PC-3 (cell line): ENCODE results near the gene FAM120B. TPM values are rescaled to one million over a fixed set of nuclear protein-coding genes. Genes with fewer than 3 reads are reported as not detected.

Source experiments
- ATAC-seq: fragments of 200-7000 bp; cut with Tn5 transposase; 2 replicates; pipeline ENCODE4 v1.9.1; 2020; ENCODE audit warnings: mild to moderate bottlenecking, moderate library complexity
- BruUV-seq: library from RNA; stranded (reverse); fragments of 400-500 nt; replicated peaks from 2 replicates; lab custom pipeline; 2021; lab: Mats Ljungman, UMichigan
- CTCF ChIA-PET: fragments of 300-600 bp; sonication (Branson Sonifier 250); formaldehyde crosslinking; loops from one replicate; lab custom pipeline; 2022; ENCODE audit warnings: antibody characterized with exemption; lab: Charles Lee
- POLR2A ChIA-PET: fragments of 300-600 bp; sonication (Branson Sonifier 250); formaldehyde crosslinking; loops from one replicate; lab custom pipeline; 2022; ENCODE audit warnings: antibody characterized with exemption; ENCODE audit not compliant: unreplicated experiment; lab: Charles Lee
- DNase-seq: peaks from one replicate; pipeline ENCODE4 v3.0.0-alpha.2; 2015
- H2AFZ ChIP-seq: fragments of 300-600 bp; sonication (generic); 2 replicates; pipeline ENCODE4 v1.6.0; 2016; ENCODE audit warnings: antibody characterized with exemption, low read length
- H3F3A ChIP-seq: fragments of 300-600 bp; sonication (generic); one replicate; pipeline ENCODE4 v1.6.0; 2017; ENCODE audit warnings: antibody characterized with exemption, low read length, control low read depth, mild to moderate bottlenecking; ENCODE audit not compliant: unreplicated experiment
- H3K27ac ChIP-seq: fragments of 300-600 bp; sonication (generic); 2 replicates; pipeline ENCODE4 v1.5.1; 2016; ENCODE audit warnings: mild to moderate bottlenecking, low read length
- H3K27me3 ChIP-seq: fragments of 300-600 bp; sonication (generic); 2 replicates; pipeline ENCODE4 v1.6.1; 2016; ENCODE audit warnings: low read length, mixed read lengths
- H3K36me3 ChIP-seq: fragments of 300-600 bp; sonication (generic); 2 replicates; pipeline ENCODE4 v1.6.1; 2016; ENCODE audit warnings: low read depth, mixed run types, low read length, mixed read lengths
- H3K4me1 ChIP-seq: fragments of 300-600 bp; sonication (generic); 2 replicates; pipeline ENCODE4 v1.5.1; 2016; ENCODE audit warnings: low read length; ENCODE audit not compliant: insufficient read depth
- H3K4me2 ChIP-seq: fragments of 300-600 bp; sonication (generic); 2 replicates; pipeline ENCODE4 v1.6.0; 2016; ENCODE audit warnings: low read length
- H3K4me3 ChIP-seq: fragments of 300-600 bp; sonication (generic); 2 replicates; pipeline ENCODE4 v1.5.1; 2016; ENCODE audit warnings: mild to moderate bottlenecking, low read length, mixed read lengths
- H3K79me2 ChIP-seq: fragments of 300-600 bp; sonication (generic); 2 replicates; pipeline ENCODE4 v1.6.1; 2017; ENCODE audit warnings: low read length, mixed read lengths
- H3K9ac ChIP-seq: fragments of 300-600 bp; sonication (generic); 2 replicates; pipeline ENCODE4 v1.6.0; 2016; ENCODE audit warnings: mild to moderate bottlenecking, low read length
- H3K9me2 ChIP-seq: fragments of 300-600 bp; sonication (generic); replicated peaks from 2 replicates; pipeline ENCODE4 v1.6.1; 2016; ENCODE audit warnings: mixed run types, low read length, mixed read lengths
- H3K9me3 ChIP-seq: fragments of 300-600 bp; sonication (generic); 2 replicates; pipeline ENCODE4 v1.6.1; 2016; ENCODE audit warnings: low read length, mixed read lengths
- H4K20me1 ChIP-seq: fragments of 300-600 bp; sonication (generic); 2 replicates; pipeline ENCODE4 v1.6.1; 2016; ENCODE audit warnings: low read length, mixed read lengths
- EZH2 ChIP-seq: fragments of 300-600 bp; sonication (generic); IDR thresholded peaks from one replicate; pipeline ENCODE4 v1.6.1; 2017; ENCODE audit warnings: antibody characterized with exemption, mild to moderate bottlenecking, low read length; ENCODE audit not compliant: unreplicated experiment
- EZH2phosphoT487 ChIP-seq: fragments of 300-600 bp; sonication (generic); IDR thresholded peaks from 2 replicates; pipeline ENCODE4 v1.6.1; 2018; ENCODE audit warnings: mild to moderate bottlenecking, antibody characterized with exemption, low read length, borderline replicate concordance
- intact Hi-C: fragments of 100-400 bp; cut with micrococcal nuclease; formaldehyde crosslinking; loops from 2 replicates; pipeline ENCODE4 v1.9.0; 2023
- total RNA-seq: library from RNA; depleted of rRNA; stranded (reverse); fragments of >200 nt; gene quantifications from 2 replicates; pipeline ENCODE4 v1.2.3, GENCODE V29; 2014
- TF ChIP-seq, protein P1 (sequence below): fragments of 300-600 bp; sonication (generic); conservative IDR thresholded peaks from 2 replicates; pipeline ENCODE4 v1.5.1; 2017; ENCODE audit warnings: antibody characterized with exemption, low read depth, mild to moderate bottlenecking, low read length

FAM120B gene
- total RNA-seq, 1 experiment from 2014 or later: 8.7 TPM

DNA sequence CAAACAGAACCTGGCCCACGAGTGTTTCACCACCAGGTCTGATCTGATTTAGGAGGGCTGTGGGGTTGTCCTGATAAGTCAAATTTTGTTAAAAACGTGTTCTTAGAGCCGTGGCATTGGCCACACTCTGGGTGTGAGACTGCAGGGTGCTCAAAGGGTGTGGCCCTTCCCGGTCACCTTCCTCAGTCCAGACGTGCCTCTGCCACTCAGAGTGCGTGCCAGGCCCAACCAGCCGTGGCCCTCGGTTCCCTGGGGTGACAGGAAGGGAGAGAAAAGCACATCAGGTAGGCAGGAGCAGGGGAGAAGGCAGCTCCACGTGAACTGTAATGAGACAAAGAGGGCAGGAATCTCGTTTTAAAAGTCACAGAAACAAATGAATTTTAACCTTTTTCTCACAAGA lies 115.4 kb downstream of the FAM120B start:
- Histone ChIP-seq H3K79me2 (peaks cover 18% of the 10 kb centered on the region), H3F3A (no peaks in the 10 kb centered on the region), H3K4me1 (peaks cover 6% of the 10 kb centered on the region), H3K4me2 (peak overlapping the region; percentile 81), H3K4me3 (peak overlapping the region; percentile 71), H4K20me1 (no peaks in the 10 kb centered on the region), H3K9me3 (no peaks in the 10 kb centered on the region), H3K9me2 (no peaks in the 10 kb centered on the region), H3K27ac (no peak overlapping the region), H3K36me3 (no peaks in the 10 kb centered on the region), H2AFZ (no peak overlapping the region), H3K9ac (peak overlapping the region; percentile 74), H3K27me3 (no peaks in the 10 kb centered on the region)
- ATAC-seq (peak; percentile 65), DNase-seq (peak; percentile 15)
- TF ChIP-seq EZH2 (no peak), EZH2phosphoT487 (no peak)
- TF ChIP-seq, protein P1, sequence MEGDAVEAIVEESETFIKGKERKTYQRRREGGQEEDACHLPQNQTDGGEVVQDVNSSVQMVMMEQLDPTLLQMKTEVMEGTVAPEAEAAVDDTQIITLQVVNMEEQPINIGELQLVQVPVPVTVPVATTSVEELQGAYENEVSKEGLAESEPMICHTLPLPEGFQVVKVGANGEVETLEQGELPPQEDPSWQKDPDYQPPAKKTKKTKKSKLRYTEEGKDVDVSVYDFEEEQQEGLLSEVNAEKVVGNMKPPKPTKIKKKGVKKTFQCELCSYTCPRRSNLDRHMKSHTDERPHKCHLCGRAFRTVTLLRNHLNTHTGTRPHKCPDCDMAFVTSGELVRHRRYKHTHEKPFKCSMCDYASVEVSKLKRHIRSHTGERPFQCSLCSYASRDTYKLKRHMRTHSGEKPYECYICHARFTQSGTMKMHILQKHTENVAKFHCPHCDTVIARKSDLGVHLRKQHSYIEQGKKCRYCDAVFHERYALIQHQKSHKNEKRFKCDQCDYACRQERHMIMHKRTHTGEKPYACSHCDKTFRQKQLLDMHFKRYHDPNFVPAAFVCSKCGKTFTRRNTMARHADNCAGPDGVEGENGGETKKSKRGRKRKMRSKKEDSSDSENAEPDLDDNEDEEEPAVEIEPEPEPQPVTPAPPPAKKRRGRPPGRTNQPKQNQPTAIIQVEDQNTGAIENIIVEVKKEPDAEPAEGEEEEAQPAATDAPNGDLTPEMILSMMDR: no peak
- intact Hi-C loops: no loop called here
- ChIA-PET POLR2A (no interaction called here), CTCF (no interaction called here)
- BruUV-seq: no TSS peak

DNA sequence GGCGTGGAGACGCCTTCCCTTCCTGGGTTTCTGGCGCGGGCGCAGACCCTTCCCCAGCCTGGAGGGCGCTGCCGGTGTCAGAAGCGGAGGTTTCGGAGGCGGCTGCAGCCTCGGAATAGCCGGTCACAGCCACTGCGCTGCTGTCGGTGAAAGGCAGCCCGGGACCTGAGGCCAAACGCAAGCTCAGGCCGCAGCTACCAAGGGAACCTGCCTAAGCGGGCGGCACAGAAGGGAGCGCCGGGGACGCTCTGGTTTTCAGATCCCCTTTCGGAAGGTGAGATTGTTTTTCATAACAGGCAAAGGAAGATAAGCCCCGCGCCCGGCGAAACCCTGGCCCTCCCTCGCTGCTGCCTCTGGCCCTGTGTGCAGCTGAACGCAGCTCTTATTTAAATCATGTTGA lies 116.5 kb downstream of the FAM120B start:
- Histone ChIP-seq H3K9ac (no peak overlapping the region), H3K27me3 (no peaks in the 10 kb centered on the region)
- ATAC-seq: no peak

More for the DNA sequence above, 116.5 kb downstream of the FAM120B start:
- no peaks in the 10 kb centered on the region for H4K20me1 ChIP-seq
- intact Hi-C loops: no loop called here
- DNase-seq: no peak
- peaks cover 6% of the 10 kb centered on the region for H3K4me1 ChIP-seq
- no peaks in the 10 kb centered on the region for H3K9me2 ChIP-seq
- H2AFZ ChIP-seq: no peak overlapping the region
- no TSS peak for BruUV-seq
- ChIA-PET POLR2A (no interaction called here), CTCF (no interaction called here)
- no peaks in the 10 kb centered on the region for H3K9me3 ChIP-seq
- no peak overlapping the region; the same call in 1 of the 2 replicates for H3K4me3 ChIP-seq
- H3F3A ChIP-seq: no peaks in the 10 kb centered on the region
- TF ChIP-seq EZH2phosphoT487 (no peak), EZH2 (no peak)
- TF ChIP-seq, protein P1: no peak
- H3K27ac ChIP-seq: no peak overlapping the region
- H3K4me2 ChIP-seq: peak overlapping the region; percentile 26; the same call in 1 of the 2 replicates
- peaks cover 18% of the 10 kb centered on the region for H3K79me2 ChIP-seq
- H3K36me3 ChIP-seq: no peaks in the 10 kb centered on the region
